Right kidney (tissue), 1 donor: Measurements from ENCODE around the gene MTHFD2L.
"Not testable (repeated sequence)": the region's sequence is repeated elsewhere in the genome, so short reads cannot be mapped to it uniquely, and the experiment has no call there.

Experiments used
- DNase-seq: peaks from one replicate; pipeline ENCODE4 v3.0.0-alpha.2; 2016

Gene MTHFD2L

DNA sequence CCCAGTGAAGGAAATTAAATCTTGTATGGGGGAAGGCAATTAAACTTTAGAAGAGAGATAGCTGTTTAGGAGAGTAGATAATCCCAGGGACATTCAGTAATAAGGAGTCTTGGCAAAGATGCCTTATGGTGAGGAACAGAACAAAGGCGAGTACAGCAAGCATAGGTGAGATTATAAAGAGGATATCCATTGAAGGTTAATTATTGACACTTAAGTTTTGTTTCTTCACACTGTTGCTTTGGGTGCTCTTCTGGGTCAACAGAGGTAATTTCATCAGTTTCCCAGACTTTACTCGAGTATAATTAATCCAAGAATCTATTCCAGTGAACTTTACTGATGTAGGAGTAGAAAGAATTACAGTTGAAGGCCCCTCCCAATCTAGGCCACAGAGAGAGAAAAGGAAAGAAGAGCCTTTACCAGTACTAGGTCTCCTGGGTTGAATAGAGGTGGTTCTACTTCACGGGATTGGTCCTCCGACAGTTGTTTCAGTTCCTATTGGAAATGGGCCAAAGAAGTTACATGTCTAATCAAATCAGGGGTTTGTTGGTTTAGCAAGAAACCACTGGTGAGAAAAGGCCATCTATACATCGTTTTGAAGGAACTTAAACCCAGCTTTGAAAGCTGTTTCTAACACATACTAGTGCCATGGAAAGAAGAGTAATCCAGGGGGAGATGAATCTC lies 177.6 kb downstream of the MTHFD2L start:
- no peak for DNase-seq

DNA sequence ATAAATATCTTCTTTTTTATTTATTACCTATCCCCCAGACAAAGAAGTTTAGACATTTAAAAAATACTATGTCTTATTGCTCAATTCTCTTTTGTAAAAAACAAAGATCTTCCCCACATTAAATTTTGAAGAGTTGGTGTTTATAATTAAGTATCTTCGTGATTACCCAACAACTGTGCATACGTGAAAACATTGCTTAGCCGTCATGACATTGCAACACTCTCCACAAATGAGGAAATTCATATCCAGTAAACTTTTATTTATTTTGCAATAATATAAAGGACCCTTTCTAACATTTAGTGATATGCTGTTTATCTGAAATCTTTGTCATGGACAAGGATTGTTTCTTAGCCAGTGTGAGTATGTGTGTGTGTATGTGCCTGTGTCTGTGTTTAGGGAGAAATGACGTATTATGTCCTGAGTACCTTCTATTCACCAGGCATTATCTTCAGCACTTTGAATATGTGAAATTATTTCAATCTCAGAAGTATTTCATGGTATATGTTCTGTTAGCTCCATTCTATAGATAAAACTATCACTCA lies 180.9 kb downstream of the MTHFD2L start:
- DNase-seq: no peak

DNA sequence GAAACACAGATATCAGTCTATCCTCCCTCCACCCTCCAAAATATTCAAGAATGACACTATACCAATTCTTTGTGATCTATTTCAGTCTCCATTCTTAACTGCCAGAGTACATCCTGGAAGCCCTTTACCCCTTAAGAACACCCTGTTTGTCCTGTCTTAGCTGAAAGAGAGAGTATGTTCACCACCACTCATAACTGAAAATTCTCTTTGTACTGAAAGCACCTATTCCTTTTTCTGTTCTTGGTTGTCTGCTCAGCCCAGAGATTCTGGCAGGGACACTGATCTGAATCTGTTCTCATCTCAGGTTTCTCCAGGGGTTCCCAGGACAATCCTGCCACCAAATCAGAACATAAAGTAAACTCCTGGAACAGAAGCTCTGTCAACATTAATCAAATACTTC lies 181.6 kb downstream of the MTHFD2L start:
- DNase-seq: no peak

DNA sequence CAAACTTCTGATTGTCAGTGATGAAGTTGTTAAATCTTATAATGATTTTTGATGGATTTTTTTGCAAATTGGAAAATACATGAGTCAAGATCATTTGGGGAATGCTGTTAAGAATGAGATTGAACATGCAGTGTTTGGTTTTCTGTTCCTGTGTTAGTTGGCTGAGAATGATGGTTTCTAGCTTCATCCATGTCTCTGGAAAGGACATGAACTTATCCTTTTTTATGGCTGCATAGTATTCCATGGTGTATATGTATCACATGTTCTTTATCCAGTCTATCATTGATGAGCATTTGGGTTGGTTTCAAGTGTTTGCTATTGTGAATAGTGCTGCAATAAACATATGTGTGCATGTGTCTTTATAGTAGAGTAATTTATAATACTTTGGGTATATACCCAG lies 182.5 kb downstream of the MTHFD2L start:
- not testable (repeated sequence) for DNase-seq

DNA sequence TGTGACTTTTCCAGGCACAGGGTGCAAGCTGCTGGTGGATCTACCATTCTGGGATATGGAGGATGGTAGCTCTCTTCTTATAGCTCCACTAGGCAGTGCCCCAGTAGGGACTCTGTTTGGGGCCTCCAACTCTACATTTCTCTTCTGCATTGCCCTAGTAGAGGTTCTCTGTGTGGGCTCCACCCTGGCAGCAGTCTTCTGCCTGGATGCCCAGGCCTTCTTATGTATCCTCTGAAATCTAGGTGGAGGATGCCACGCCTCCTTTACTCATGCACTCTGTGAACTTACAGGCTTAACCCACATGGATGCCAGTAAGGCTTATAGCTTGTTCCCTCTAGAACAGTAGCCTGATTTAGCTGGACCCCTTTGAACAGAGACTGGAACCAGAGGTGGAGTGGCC lies 186.1 kb downstream of the MTHFD2L start:
- no peak for DNase-seq
